Transverse colon (tissue), 3 donors: ENCODE results near the gene OR52B6.

Experiments used
- EP300 ChIP-seq: sonication (generic); formaldehyde crosslinking; IDR thresholded peaks from one replicate; pipeline ENCODE4 v1.6.1; 2017; ENCODE audit warnings: antibody characterized with exemption, low read depth
- POLR2A ChIP-seq: fragments of 450-650 bp; IDR thresholded peaks from one replicate; pipeline ENCODE4 v1.6.1; 2016; ENCODE audit warnings: antibody characterized with exemption, mild to moderate bottlenecking, moderate library complexity
- TF ChIP-seq, protein P1 (sequence below), 5 experiments: fragments of 200-600 bp in 3 of 5; fragments of 450-650 bp in 2 of 5; sonication (generic) in 3 of 5; IDR thresholded peaks; 1 replicate in 2 of 5; 2 replicates in 3 of 5; pipeline ENCODE4 v1.5.1; 2016 to 2017; ENCODE audit warnings: antibody characterized with exemption in 5 of 5, inconsistent platforms in 3 of 5, mild to moderate bottlenecking in 2 of 5, moderate library complexity in 1 of 5

DNA sequence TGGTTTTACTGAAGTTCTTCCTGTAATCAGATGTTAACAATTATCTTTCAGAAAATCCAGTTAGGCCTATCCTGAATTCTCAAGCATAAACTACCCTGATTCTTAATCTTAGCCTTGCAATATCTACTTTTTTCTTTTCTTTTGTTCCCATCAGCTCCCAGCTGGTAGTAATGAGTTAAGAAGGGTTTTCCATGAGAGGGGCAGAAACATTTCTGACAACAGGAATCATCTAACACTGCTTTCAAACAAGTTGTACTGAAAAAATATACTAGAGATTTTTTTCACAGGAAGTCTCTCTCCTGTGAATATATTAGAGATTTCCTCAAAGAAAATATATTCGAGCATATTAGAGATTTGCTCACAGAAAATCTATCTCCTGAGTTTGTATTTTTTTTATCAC lies 12.5 kb downstream of the OR52B6 start:
- TF ChIP-seq, protein P1, sequence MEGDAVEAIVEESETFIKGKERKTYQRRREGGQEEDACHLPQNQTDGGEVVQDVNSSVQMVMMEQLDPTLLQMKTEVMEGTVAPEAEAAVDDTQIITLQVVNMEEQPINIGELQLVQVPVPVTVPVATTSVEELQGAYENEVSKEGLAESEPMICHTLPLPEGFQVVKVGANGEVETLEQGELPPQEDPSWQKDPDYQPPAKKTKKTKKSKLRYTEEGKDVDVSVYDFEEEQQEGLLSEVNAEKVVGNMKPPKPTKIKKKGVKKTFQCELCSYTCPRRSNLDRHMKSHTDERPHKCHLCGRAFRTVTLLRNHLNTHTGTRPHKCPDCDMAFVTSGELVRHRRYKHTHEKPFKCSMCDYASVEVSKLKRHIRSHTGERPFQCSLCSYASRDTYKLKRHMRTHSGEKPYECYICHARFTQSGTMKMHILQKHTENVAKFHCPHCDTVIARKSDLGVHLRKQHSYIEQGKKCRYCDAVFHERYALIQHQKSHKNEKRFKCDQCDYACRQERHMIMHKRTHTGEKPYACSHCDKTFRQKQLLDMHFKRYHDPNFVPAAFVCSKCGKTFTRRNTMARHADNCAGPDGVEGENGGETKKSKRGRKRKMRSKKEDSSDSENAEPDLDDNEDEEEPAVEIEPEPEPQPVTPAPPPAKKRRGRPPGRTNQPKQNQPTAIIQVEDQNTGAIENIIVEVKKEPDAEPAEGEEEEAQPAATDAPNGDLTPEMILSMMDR (IDR thresholded peaks at IDR 0.05): no peak
- TF ChIP-seq POLR2A (no peak), EP300 (no peak)
